ENCODE data around the gene DOCK2. TPM values are rescaled to one million over a fixed set of nuclear protein-coding genes. Genes with fewer than 3 reads are reported as not detected.

DOCK2 gene
- total and polyA plus RNA-seq, 2 of the 8 experiments (the other 6 are each of a cell fraction or from before 2014, with no cell fraction given) = 3.9 to 5.7 TPM

GRCh38 chr5:170095646-170096045 is 458.6 kb downstream of the DOCK2 start (continued):
- no peak for TF ChIP-seq FOSL1 (IDR thresholded peaks at IDR 0.05; ENCODE audit: insufficient read depth, low read depth, low read length)
- TF ChIP-seq SP1 (IDR thresholded peaks at IDR 0.05; ENCODE audit: low read depth, low read length) = no peak
